A549 treated with Mapracorat at 1 μM for 4 hours (cell line): ENCODE measurements around the gene PLK2. TPM values are rescaled to one million over a fixed set of nuclear protein-coding genes. Genes with fewer than 3 reads are reported as not detected.

Experiments used
- total RNA-seq: library from RNA; stranded (reverse); fragments of 200-300 nt; extraction: Qiagen RNA extraction; gene quantifications from 5 replicates; pipeline ENCODE4 v1.2.3, GENCODE V29; 2022

PLK2 gene
- total RNA-seq = 42.5 to 50.1 TPM (median 44.2 TPM) in 5 replicates

DNA sequence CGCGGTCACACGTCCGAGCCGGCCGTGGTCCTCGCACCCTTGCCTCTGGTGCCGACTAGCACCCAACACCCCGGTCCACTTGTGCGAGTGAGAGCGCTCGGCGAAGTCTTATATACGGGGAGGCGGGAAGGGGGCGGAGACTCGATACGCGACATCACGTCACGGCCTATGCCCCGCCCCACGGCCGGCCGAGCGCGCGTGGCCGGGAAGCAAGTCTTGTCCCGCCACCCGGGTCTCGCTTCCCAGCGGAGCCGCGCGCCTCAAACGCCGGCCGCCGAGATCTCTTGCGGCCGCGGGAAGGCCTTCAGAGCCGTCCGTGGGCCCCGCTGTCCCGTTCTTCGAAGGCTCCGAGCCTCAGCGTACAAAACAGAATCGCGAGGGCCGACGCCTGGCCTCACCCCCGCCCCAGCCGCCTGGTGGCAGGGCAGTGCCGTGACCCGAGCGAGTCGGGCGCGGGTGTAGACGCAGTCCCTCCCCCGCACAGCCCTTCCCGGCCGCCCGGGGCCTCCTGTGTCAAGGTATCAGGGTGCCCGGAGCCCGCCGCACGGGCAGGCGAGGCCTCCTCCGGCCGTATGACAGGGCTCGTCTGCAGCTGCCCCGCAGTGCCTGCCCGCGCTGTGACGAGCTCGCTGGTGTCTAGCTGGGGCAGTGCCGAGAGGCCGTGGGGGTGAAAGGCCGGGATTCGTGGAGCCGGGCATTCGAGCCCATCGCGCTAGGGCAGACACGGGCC, at the start of gene PLK2:
Gene PLK2 (minus strand): TSS at position 85 of the 730 bp plus-strand sequence. CDS start 127 bp downstream, outside the sequence.

DNA sequence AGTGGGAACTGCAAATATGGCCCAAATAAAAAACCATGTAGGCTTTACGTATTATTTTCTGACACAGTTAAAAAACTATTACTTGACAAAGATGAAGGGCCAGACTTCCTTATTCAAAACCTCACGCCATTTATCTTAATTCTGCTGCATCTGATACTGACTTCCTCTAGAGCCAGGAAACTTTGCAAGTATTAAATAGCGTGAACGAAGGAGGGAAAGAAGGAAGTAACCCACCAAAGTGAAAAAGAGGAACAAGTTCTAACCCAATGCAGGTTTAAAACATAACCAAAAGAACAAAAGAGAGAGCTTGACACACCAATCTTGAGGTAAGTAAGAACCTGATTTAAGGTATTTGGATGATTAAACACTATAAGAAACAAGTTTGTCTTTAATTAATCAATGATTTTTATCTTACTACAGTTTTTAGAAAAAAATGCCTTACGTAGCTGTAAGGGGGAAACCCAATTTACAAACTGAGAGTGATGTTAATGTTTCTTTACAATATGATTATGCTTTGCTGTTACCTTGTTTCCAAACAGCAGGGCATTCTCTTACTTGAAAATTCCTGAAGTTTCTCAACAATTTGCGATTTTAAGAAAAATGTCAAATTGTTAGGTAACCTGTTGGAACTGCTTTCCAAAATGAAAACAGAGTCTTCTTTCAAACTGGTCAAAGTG, 31.5 kb upstream of the PLK2 start, which contains the start of gene GAPT:
Gene GAPT (plus strand): TSS at position 220 of the 677 bp plus-strand sequence. CDS start 3,102 bp downstream, outside the sequence.

Other genes with a start within 250 kb of the PLK2 start
- not detected in 5 replicates for gene GAPT, start 31.3 kb upstream of the PLK2 start, total RNA-seq
- not detected in 5 replicates for gene RAB3C, start 123.0 kb upstream of the PLK2 start, total RNA-seq